Ovary (tissue), 9 donors: Measurements from ENCODE around the gene EFNB3. TPM values are rescaled to one million over a fixed set of nuclear protein-coding genes. Genes with fewer than 3 reads are reported as not detected.

Experiments
- DNase-seq, 5 donors: peaks; one replicate each; pipeline ENCODE4 v3.0.0-alpha.2; 2019 to 2020
- H3K27ac ChIP-seq, 2 donors: fragments of 200-600 bp; one replicate each; pipeline versions ENCODE4 v1.5.1 to v1.8.0; 2019 to 2022
- H3K27me3 ChIP-seq: fragments of 200-600 bp; one replicate; pipeline ENCODE4 v1.8.0; 2022
- H3K36me3 ChIP-seq: fragments of 200-600 bp; sonication (generic); one replicate; pipeline ENCODE4 v1.5.1; 2019
- H3K4me1 ChIP-seq: one replicate; pipeline ENCODE4 v1.8.1; 2013; ENCODE audit warnings: mild to moderate bottlenecking, moderate library complexity; ENCODE audit not compliant: insufficient read depth
- H3K4me3 ChIP-seq: fragments of 200-600 bp; sonication (generic); one replicate; pipeline ENCODE4 v1.5.1; 2017
- H3K9me3 ChIP-seq, 2 donors: fragments of 200-600 bp in 1 of 2; sonication (generic) in 1 of 2; one replicate each; pipeline versions ENCODE4 v1.5.1 to v1.8.1; 2013 to 2019; ENCODE audit warnings: mild to moderate bottlenecking in 1 of 2, moderate library complexity in 1 of 2
- CTCF ChIP-seq, 3 donors: fragments of 450-650 bp in 2 of 3; fragments of 200-600 bp in 1 of 3; IDR thresholded peaks; one replicate each; pipeline versions ENCODE4 v1.5.1 to v1.8.0; 2016 to 2022; ENCODE audit warnings: antibody characterized with exemption in 3 of 3, mild to moderate bottlenecking in 1 of 3
- EP300 ChIP-seq: sonication (generic); formaldehyde crosslinking; IDR thresholded peaks from one replicate; pipeline ENCODE4 v1.6.1; 2017; ENCODE audit warnings: antibody characterized with exemption
- POLR2A ChIP-seq: fragments of 450-650 bp; IDR thresholded peaks from one replicate; pipeline ENCODE4 v1.6.1; 2017; ENCODE audit warnings: antibody characterized with exemption, mild to moderate bottlenecking, moderate library complexity
- WGBS, 3 donors: extraction: QIAGEN DNeasy Blood & Tissue Kit in 1 of 3; methylation state at CpG; one replicate each; pipeline versions ENCODE4 v1.1.5 to v1.1.7; 2013 to 2017; 5-methylcytosine and 5-hydroxymethylcytosine counted together
- intact Hi-C, 4 donors: fragments of 100-400 bp; cut with DNase I; formaldehyde crosslinking; loops; one replicate each; pipeline versions ENCODE4 v1.11.0 to v1.15.1; 2022 to 2023
- polyA plus RNA-seq, 2 donors: library from polyadenylated mRNA; stranded (reverse); fragments of 200-250 nt in 1 of 2; fragments of 350-450 nt in 1 of 2; fragmentation: Illumina TruSeq in 1 of 2; extraction: RNeasy Lipid Tissue Mini Kit (QIAGEN cat#74804) in 1 of 2; gene quantifications; one replicate each; pipeline ENCODE4 v1.2.3, GENCODE V29; 2013 to 2014
- total RNA-seq, 7 donors: library from RNA; depleted of rRNA in 2 of 7; stranded (reverse); fragments of >200 nt in 2 of 7; fragmentation: NEBNext Ultra II Directional in 3 of 7; extraction: Animal tissue kit (Norgen Biotek cat#: 25700) in 3 of 7; gene quantifications; one replicate each; pipeline versions ENCODE4 v1.1.0 to v1.2.4, GENCODE V29; 2016 to 2023
- donor health status: DM: no; HTN: no; CAD: no; lungs with moderate emphysema.
- donor health status: DM: no; HTN: no; CAD: no.
- donor health status: Bipolar disorder and iron deficiency.
- donor health status: DM: yes; HTN: yes; CAD: no.
- donor health status: DM: no; HTN: no; CAD: no.
- donor health status: DM: yes; HTN: yes; CAD: no.

Gene EFNB3
- total and polyA plus RNA-seq, 9 donors, result 1.6 to 11.7 (median 3.8) TPM

GRCh38 chr17:7715936-7716886 is 11.2 kb downstream of the EFNB3 start:
- Histone ChIP-seq H3K4me1 (peaks cover 3% of the 10 kb centered on the region), H3K4me3 (peak overlapping the region; percentile 46), H3K9me3 (no peaks in the 10 kb centered on the region), H3K27me3 (no peaks in the 10 kb centered on the region), H3K27ac (no peak overlapping the region), H3K36me3 (no peaks in the 10 kb centered on the region)
- intact Hi-C loops, result no loop called here
- no peak for TF ChIP-seq EP300
- TF ChIP-seq CTCF (IDR thresholded peaks at IDR 0.05), result no peak
- TF ChIP-seq POLR2A, result no peak
- WGBS, 3 donors, result 27 to 34% (median 32%) methylated on average over 20 of the region's 20 CpGs
- DNase-seq, result no peak

- H3K9me3 ChIP-seq, result no peaks in the 10 kb centered on the region
- H3K27ac ChIP-seq, result no peak within 1 kb of the TSS
- no peaks in the 10 kb centered on the region for H3K27me3 ChIP-seq
- WGBS, 3 donors, result 0 to 2% (median 1%) methylated on average over 54 to 64 of the region's 64 CpGs
- intact Hi-C loops, result no loop called here
- H3K36me3 ChIP-seq, result no peaks in the 10 kb centered on the region
- H3K4me1 ChIP-seq, result peaks cover 3% of the 10 kb centered on the region
- peak; percentile 80 to 90 (median 84) for DNase-seq
- peak within 1 kb of the TSS; percentile 46 for H3K4me3 ChIP-seq
- TF ChIP-seq CTCF (IDR thresholded peaks at IDR 0.05) (peak; percentile 8 to 51 (median 33)), EP300 (no peak)
Measured at GRCh38 chr17:7716901-7717755, 12.1 kb downstream of the EFNB3 start, which contains the start of gene DNAH2. Gene DNAH2, plus strand, starts transcription at chr17:7717744. Its CDS starts 1,991 bp downstream, at chr17:7719735.

- Histone ChIP-seq H3K27ac (no peak overlapping the region), H3K27me3 (no peaks in the 10 kb centered on the region), H3K4me3 (peak overlapping the region; percentile 46), H3K4me1 (peaks cover 3% of the 10 kb centered on the region), H3K9me3 (no peaks in the 10 kb centered on the region), H3K36me3 (no peaks in the 10 kb centered on the region)
- TF ChIP-seq CTCF (IDR thresholded peaks at IDR 0.05), result no peak
- no peak for TF ChIP-seq EP300
- no peak for TF ChIP-seq POLR2A
- no peak for DNase-seq
- 5 to 6% (median 5%) methylated on average over 16 of the region's 16 CpGs for WGBS, 3 donors
- intact Hi-C loops, result no loop called here
Measured at GRCh38 chr17:7717756-7718350, 12.9 kb downstream of the EFNB3 start.

GRCh38 chr17:7719661-7720060 is 14.7 kb downstream of the EFNB3 start:
- peaks cover 3% of the 10 kb centered on the region for H3K4me1 ChIP-seq
- TF ChIP-seq CTCF (IDR thresholded peaks at IDR 0.05) (no peak), POLR2A (no peak), EP300 (no peak)
- 69 to 73% (median 70%) methylated on average over 9 of the region's 9 CpGs for WGBS, 3 donors
- no peaks in the 10 kb centered on the region for H3K9me3 ChIP-seq
- intact Hi-C loops, result no loop called here
- no peak overlapping the region for H3K4me3 ChIP-seq
- H3K27me3 ChIP-seq, result no peaks in the 10 kb centered on the region
- DNase-seq, result no peak
- no peak overlapping the region for H3K27ac ChIP-seq
- H3K36me3 ChIP-seq, result no peaks in the 10 kb centered on the region
